Measurements from ENCODE around the gene CCDC92.
"Not testable (repeated sequence)": the region's sequence is repeated elsewhere in the genome, so short reads cannot be mapped to it uniquely, and the experiment has no call there.

Gene CCDC92

GRCh38 chr12:123924539-123924938 is 48.1 kb downstream of the CCDC92 start:
- H3K9me3 ChIP-seq (ENCODE audit: control insufficient read depth, low read length): no peaks in the 10 kb centered on the region
- H3K4me3 ChIP-seq (ENCODE audit: insufficient read depth, low read depth, low read length): no peak overlapping the region
- no peaks in the 10 kb centered on the region for H3K36me3 ChIP-seq (ENCODE audit: control insufficient read depth, insufficient read depth, low read length)
- no peak overlapping the region for H3K27ac ChIP-seq (ENCODE audit: insufficient read depth, low read depth, low read length, poor library complexity, severe bottlenecking)
- H3K4me1 ChIP-seq (ENCODE audit: control insufficient read depth, insufficient read depth, low read length): no peaks in the 10 kb centered on the region
- no peaks in the 10 kb centered on the region for H3K27me3 ChIP-seq (ENCODE audit: control insufficient read depth, insufficient read depth, low read length, poor library complexity, severe bottlenecking)
- 88 to 92% methylated on average over 4 of the region's 4 CpGs for WGBS, 2 experiments

GRCh38 chr12:123923927-123924326 is 48.7 kb downstream of the CCDC92 start:
- H3K27me3 ChIP-seq (ENCODE audit: control insufficient read depth, insufficient read depth, low read length, poor library complexity, severe bottlenecking): no peaks in the 10 kb centered on the region
- no peak overlapping the region for H3K4me3 ChIP-seq (ENCODE audit: insufficient read depth, low read depth, low read length)
- no peaks in the 10 kb centered on the region for H3K4me1 ChIP-seq (ENCODE audit: control insufficient read depth, insufficient read depth, low read length)
- no peaks in the 10 kb centered on the region for H3K9me3 ChIP-seq (ENCODE audit: control insufficient read depth, low read length)
- no peak overlapping the region for H3K27ac ChIP-seq (ENCODE audit: insufficient read depth, low read depth, low read length, poor library complexity, severe bottlenecking)
- H3K36me3 ChIP-seq (ENCODE audit: control insufficient read depth, insufficient read depth, low read length): no peaks in the 10 kb centered on the region
- 90 to 94% methylated on average over 7 of the region's 7 CpGs for WGBS, 2 experiments

- no peak overlapping the region for H3K27ac ChIP-seq (ENCODE audit: insufficient read depth, low read depth, low read length, poor library complexity, severe bottlenecking)
- H3K9me3 ChIP-seq (ENCODE audit: control insufficient read depth, low read length): no peaks in the 10 kb centered on the region
- H3K4me1 ChIP-seq (ENCODE audit: control insufficient read depth, insufficient read depth, low read length): no peaks in the 10 kb centered on the region
- no peak overlapping the region for H3K4me3 ChIP-seq (ENCODE audit: insufficient read depth, low read depth, low read length)
- 91 to 95% methylated on average over 2 of the region's 2 CpGs for WGBS, 2 experiments
- no peaks in the 10 kb centered on the region for H3K36me3 ChIP-seq (ENCODE audit: control insufficient read depth, insufficient read depth, low read length)
- H3K27me3 ChIP-seq (ENCODE audit: control insufficient read depth, insufficient read depth, low read length, poor library complexity, severe bottlenecking): no peaks in the 10 kb centered on the region
Observed at GRCh38 chr12:123923038-123923437, 49.6 kb downstream of the CCDC92 start.

- Histone ChIP-seq H3K9me3 (ENCODE audit: control insufficient read depth, low read length) (no peaks in the 10 kb centered on the region), H3K27ac (ENCODE audit: insufficient read depth, low read depth, low read length, poor library complexity, severe bottlenecking) (no peak overlapping the region), H3K4me1 (ENCODE audit: control insufficient read depth, insufficient read depth, low read length) (peaks cover under 1% of the 10 kb centered on the region), H3K36me3 (ENCODE audit: control insufficient read depth, insufficient read depth, low read length) (no peaks in the 10 kb centered on the region), H3K27me3 (ENCODE audit: control insufficient read depth, insufficient read depth, low read length, poor library complexity, severe bottlenecking) (no peaks in the 10 kb centered on the region), H3K4me3 (ENCODE audit: insufficient read depth, low read depth, low read length) (no peak overlapping the region)
- WGBS, 2 experiments: 88 to 100% methylated on average over 1 to 3 of the region's 3 CpGs
Observed at GRCh38 chr12:123919980-123920360, 52.7 kb downstream of the CCDC92 start.

- Histone ChIP-seq H3K4me3 (ENCODE audit: insufficient read depth, low read depth, low read length) (no peak overlapping the region), H3K9me3 (ENCODE audit: control insufficient read depth, low read length) (no peaks in the 10 kb centered on the region), H3K4me1 (ENCODE audit: control insufficient read depth, insufficient read depth, low read length) (peaks cover 6% of the 10 kb centered on the region), H3K27me3 (ENCODE audit: control insufficient read depth, insufficient read depth, low read length, poor library complexity, severe bottlenecking) (no peaks in the 10 kb centered on the region), H3K27ac (ENCODE audit: insufficient read depth, low read depth, low read length, poor library complexity, severe bottlenecking) (no peak overlapping the region), H3K36me3 (ENCODE audit: control insufficient read depth, insufficient read depth, low read length) (no peaks in the 10 kb centered on the region)
- 84 to 86% methylated on average over 19 of the region's 19 CpGs for WGBS, 2 experiments
Observed at GRCh38 chr12:123917337-123917850, 55.2 kb downstream of the CCDC92 start.

GRCh38 chr12:123916729-123917128 is 55.9 kb downstream of the CCDC92 start:
- H3K9me3 ChIP-seq (ENCODE audit: control insufficient read depth, low read length): no peaks in the 10 kb centered on the region
- H3K4me3 ChIP-seq (ENCODE audit: insufficient read depth, low read depth, low read length): no peak overlapping the region
- H3K4me1 ChIP-seq (ENCODE audit: control insufficient read depth, insufficient read depth, low read length): peaks cover 6% of the 10 kb centered on the region
- 87 to 95% methylated on average over 5 of the region's 5 CpGs for WGBS, 2 experiments
- H3K27me3 ChIP-seq (ENCODE audit: control insufficient read depth, insufficient read depth, low read length, poor library complexity, severe bottlenecking): no peaks in the 10 kb centered on the region
- no peak overlapping the region for H3K27ac ChIP-seq (ENCODE audit: insufficient read depth, low read depth, low read length, poor library complexity, severe bottlenecking)
- H3K36me3 ChIP-seq (ENCODE audit: control insufficient read depth, insufficient read depth, low read length): no peaks in the 10 kb centered on the region

- Histone ChIP-seq H3K4me1 (ENCODE audit: control insufficient read depth, insufficient read depth, low read length) (peaks cover 6% of the 10 kb centered on the region), H3K36me3 (ENCODE audit: control insufficient read depth, insufficient read depth, low read length) (no peaks in the 10 kb centered on the region), H3K9me3 (ENCODE audit: control insufficient read depth, low read length) (no peaks in the 10 kb centered on the region), H3K27me3 (ENCODE audit: control insufficient read depth, insufficient read depth, low read length, poor library complexity, severe bottlenecking) (no peaks in the 10 kb centered on the region), H3K27ac (ENCODE audit: insufficient read depth, low read depth, low read length, poor library complexity, severe bottlenecking) (no peak overlapping the region), H3K4me3 (ENCODE audit: insufficient read depth, low read depth, low read length) (no peak overlapping the region)
- WGBS, 2 experiments: 55 to 56% methylated on average over 20 of the region's 20 CpGs
Observed at GRCh38 chr12:123914726-123915333, 57.8 kb downstream of the CCDC92 start.

GRCh38 chr12:123912415-123913380 is 59.9 kb downstream of the CCDC92 start:
- Histone ChIP-seq H3K27ac (ENCODE audit: insufficient read depth, low read depth, low read length, poor library complexity, severe bottlenecking) (no peak overlapping the region), H3K36me3 (ENCODE audit: control insufficient read depth, insufficient read depth, low read length) (no peaks in the 10 kb centered on the region), H3K4me1 (ENCODE audit: control insufficient read depth, insufficient read depth, low read length) (peaks cover 6% of the 10 kb centered on the region), H3K27me3 (ENCODE audit: control insufficient read depth, insufficient read depth, low read length, poor library complexity, severe bottlenecking) (no peaks in the 10 kb centered on the region), H3K4me3 (ENCODE audit: insufficient read depth, low read depth, low read length) (no peak overlapping the region), H3K9me3 (ENCODE audit: control insufficient read depth, low read length) (no peaks in the 10 kb centered on the region)
- WGBS, 2 experiments: 91 to 92% methylated on average over 24 of the region's 25 CpGs

- H3K36me3 ChIP-seq (ENCODE audit: control insufficient read depth, insufficient read depth, low read length); H3K9me3 ChIP-seq (ENCODE audit: control insufficient read depth, low read length); H3K27me3 ChIP-seq (ENCODE audit: control insufficient read depth, insufficient read depth, low read length, poor library complexity, severe bottlenecking); H3K27ac ChIP-seq (ENCODE audit: insufficient read depth, low read depth, low read length, poor library complexity, severe bottlenecking); H3K4me1 ChIP-seq (ENCODE audit: control insufficient read depth, insufficient read depth, low read length); H3K4me3 ChIP-seq (ENCODE audit: insufficient read depth, low read depth, low read length): not testable (repeated sequence)
- no CpG with 5 or more reads among the region's 9 CpGs for WGBS, 2 experiments
Observed at GRCh38 chr12:123911672-123912409, 60.8 kb downstream of the CCDC92 start.

GRCh38 chr12:123910761-123911193 is 61.9 kb downstream of the CCDC92 start:
- peaks cover 6% of the 10 kb centered on the region for H3K4me1 ChIP-seq (ENCODE audit: control insufficient read depth, insufficient read depth, low read length)
- H3K4me3 ChIP-seq (ENCODE audit: insufficient read depth, low read depth, low read length): no peak overlapping the region
- H3K27me3 ChIP-seq (ENCODE audit: control insufficient read depth, insufficient read depth, low read length, poor library complexity, severe bottlenecking): no peaks in the 10 kb centered on the region
- no peaks in the 10 kb centered on the region for H3K9me3 ChIP-seq (ENCODE audit: control insufficient read depth, low read length)
- H3K27ac ChIP-seq (ENCODE audit: insufficient read depth, low read depth, low read length, poor library complexity, severe bottlenecking): peak overlapping the region; percentile 33
- 89% methylated on average over 5 of the region's 5 CpGs for WGBS, 2 experiments
- H3K36me3 ChIP-seq (ENCODE audit: control insufficient read depth, insufficient read depth, low read length): no peaks in the 10 kb centered on the region
